Activated CD4-positive, alpha-beta T cell treated with anti-CD3 and anti-CD28 coated beads for 24 hours (primary cell): ENCODE results near the gene IL36B.
A peak's percentile ranks its signal among the peaks of the same experiment; 100 is the strongest.

Experiments
- DNase-seq, 2 donors: peaks; one replicate each; pipeline ENCODE4 v3.0.0-alpha.2; 2020; ENCODE audit warnings: low read depth in 2 of 2

IL36B gene

DNA sequence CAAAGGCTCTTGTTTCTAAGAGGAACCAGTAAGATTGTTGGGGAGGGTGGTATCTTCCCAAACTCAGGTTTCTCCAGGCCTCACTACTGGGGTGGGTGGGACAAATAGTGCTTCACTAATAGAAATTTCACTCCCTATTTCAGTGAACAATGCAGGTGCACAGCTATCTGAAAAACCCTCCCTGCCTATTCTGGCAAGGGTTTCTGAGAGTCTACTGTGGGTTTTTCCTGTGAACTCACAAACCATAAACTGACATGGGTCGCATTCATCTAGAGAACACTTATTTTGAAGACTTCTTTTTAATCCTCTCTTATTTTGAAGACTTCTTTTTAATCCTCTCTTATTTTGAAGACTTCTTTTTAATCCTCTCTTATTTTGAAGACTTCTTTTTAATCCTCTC, 43.0 kb downstream of the IL36B start:
- DNase-seq: no peak

DNA sequence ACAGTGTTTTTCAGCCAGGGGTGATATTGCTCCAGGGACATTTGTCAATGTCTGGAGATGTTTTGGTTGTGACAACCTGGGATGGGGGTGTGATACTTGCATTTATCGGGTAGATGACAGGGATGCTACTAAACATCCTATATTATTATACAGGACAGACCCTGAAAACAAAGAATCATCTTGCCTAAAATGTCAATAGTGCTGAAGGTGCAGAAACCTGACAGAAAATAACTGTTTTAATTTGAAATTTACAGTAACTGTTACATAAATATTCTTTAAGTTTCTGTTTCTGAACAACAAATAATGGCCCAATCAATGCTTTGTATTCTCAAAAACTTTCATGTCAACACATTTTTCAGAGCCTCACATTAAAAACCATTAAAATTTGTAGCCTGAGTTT, 45.4 kb downstream of the IL36B start:
- no peak for DNase-seq

DNA sequence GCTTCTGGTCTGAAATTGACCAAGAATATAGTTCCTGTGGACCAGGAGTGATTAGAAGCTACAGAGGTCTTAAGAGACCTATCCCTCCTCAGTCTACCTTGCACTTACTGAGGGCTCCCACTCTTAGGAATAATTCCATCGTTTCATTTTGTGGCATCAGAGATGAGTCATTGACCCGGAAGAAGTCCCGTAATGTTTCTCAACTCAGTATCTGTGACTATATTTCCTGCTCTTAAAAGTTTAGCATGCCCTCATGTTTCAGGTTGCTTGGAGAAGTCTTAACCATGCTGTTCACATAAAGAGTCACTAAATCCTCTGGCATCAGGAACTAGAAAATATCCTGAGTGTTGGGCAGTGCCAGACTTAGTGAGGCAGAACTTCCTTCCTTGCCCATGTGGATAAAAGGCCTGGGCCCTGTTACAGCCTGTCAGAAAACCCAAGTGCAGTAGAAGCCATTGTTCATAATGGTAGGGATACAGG, 47.6 kb downstream of the IL36B start, which contains the start of gene IL36A:
TSS of gene IL36A (plus strand) at position 430 of the 480 bp plus-strand sequence. CDS start 413 bp downstream, outside the sequence.
- no peak for DNase-seq

DNA sequence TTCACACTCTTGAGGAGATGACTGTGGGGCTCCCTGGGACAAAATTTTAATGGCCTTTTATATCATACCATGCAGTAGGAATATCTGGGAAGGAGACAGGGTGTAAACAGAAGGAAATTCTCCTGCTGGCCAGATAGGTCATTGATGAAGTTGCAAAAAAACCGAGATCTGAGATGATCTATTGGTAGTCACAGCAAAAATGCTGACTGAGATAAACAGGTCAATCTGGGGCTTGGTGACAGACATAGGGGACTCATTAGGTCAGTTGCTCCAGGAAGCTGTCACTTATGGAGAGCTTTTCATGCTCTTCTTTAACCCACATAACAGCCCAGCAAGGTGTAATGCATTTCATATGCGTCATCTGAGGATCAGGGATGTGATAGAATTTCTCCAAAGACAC, 50.0 kb downstream of the IL36B start:
- no peak for DNase-seq

DNA sequence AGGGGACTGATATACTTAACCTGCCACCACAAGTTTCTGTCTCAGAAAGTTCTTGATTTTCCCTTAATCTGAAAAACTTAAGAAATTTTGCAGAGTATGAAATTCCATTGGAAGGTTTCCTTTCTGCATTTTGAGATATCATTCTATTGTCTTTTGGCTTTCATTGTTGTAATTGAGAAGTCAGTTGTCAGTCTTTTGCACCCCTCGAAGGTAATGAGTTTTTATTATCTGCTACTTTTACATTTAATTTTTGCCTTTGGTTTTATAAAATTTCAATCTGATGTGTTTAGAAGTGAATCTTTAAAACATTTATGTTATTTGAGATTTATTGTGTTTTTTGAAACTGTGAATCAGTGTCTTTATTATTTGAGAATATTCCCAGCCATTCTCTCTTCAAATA, 52.2 kb downstream of the IL36B start:
- DNase-seq: no peak

DNA sequence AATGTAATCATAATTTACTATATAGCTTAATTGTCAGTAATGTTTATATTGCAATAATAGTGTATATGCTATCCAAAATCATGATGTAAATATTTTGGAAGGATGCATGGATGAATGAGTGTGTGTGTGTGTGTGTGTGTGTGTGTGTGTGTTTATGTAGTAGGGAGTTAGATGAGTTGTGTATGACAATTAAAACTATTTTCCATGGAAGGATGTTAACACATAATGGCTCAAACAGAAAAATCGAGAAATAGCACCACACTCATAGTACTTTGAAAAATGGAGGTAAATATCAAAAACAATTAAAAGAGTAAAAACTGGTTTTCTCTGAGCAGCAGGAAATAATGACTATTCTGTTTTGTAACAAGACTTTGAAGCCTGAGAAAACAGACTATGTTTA, 55.5 kb downstream of the IL36B start:
- DNase-seq: no peak

DNA sequence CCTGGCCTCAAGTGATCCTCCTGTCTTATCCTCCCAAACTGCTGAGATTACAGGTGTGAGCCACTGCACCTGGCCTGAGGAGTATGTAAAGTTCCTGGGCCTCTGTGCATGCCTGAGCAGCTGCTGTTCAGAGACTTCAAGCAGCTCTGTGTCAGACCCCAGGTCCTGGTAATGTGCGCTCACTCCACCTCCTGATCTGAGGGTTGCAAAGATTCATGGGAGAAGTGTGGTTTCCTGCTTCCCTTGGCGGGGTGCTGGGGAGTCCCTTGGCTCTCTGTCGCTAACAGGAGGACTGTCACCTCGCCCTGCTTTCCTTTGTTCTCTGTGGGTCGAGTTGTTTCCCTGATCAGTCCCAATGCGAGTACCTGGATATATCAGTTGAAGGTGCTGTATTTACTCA, 56.0 kb downstream of the IL36B start:
- DNase-seq: peak; percentile 23 to 29

DNA sequence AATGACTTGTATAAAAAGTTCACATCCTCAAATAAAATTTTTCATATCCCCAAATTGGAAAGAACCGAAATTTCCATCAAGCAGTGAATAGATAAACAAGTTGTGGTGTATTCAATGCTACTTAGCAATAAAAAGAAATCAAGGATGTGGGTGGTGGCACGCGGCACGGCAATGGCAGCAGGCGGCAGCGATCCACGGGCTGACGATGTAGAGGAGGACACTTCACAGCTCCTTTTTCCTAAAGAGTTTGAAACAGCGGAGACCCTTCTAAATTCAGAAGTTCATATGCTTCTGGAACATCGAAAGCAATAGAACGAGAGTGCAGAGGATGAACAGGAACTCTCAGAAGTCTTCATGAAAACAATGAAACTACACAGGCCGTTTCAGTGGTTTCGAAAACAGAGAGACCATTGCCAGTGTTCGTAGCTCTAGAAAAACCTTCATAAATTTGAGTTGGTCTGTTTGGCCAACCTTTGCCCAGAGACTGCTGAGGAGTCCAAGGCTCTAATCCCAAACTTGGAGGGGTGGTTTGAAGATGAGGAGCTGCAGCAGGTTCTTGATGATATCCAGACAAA, 57.2 kb downstream of the IL36B start:
- no peak for DNase-seq

DNA sequence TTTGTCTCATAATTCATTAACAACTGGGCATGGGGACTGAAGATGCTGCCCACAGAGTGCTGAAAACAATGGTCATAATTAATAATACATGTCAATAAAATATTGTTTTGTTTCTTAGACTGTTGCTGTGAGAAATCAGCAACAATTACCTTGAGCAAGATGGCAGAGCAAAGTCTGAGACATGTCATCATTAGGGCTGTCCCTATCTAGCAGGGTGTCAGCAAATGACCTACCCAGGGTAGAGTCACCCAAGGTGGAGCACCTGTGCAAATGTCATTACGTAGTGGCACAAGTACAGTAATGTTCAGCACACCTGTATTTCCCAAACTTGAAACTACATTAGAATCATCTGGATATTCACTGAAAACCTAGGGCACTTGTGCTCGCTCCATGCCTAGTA, 58.0 kb downstream of the IL36B start:
- DNase-seq: no peak

DNA sequence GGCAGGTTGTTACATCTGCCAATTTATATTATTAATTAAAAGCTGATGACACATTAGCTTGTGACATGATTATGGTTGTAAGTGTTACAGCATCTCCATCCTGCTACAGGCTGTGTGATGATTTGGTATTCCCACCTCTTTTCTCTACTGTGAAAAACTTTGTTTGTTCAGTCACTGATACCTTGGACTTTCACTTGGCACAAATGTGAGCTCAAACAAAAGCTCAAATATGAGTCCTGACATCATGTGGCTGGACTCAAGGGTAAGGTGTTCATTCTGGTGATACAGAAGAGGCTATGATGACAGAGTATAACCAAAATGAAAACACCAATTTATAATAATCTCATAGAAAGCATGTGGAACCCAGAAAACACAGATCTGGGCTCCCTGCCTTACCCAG, 58.8 kb downstream of the IL36B start:
- DNase-seq: no peak

DNA sequence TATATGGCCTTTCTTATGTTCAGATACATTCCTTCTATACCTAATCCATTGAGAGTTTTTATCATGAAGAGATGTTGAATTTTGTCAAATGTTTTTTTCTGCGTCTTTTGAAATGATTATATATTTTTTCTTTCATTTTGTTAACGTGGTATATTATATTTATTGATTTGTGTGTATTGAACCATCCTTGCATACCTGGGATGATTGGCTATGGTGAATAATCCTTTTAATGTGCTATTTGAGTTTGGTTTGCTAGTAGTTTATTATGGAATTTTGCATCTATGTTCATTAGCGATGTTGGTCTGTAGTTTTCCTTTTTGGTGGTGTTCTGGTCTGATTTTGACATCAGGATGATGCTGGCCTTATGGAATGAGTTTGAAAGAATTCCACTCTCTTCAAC, 63.1 kb downstream of the IL36B start:
- no peak for DNase-seq

DNA sequence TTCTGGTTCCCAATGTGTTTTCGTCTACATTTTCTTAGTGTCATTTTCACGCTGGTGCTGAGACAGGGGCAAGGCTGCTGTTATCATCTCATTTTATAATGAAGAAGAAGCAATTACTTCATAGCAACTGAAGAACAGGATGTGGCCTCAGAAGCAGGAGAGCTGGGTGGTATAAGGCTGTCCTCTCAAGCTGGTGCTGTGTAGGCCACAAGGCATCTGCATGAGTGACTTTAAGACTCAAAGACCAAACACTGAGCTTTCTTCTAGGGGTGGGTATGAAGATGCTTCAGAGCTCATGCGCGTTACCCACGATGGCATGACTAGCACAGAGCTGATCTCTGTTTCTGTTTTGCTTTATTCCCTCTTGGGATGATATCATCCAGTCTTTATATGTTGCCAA, 67.6 kb downstream of the IL36B start:
- DNase-seq: no peak

DNA sequence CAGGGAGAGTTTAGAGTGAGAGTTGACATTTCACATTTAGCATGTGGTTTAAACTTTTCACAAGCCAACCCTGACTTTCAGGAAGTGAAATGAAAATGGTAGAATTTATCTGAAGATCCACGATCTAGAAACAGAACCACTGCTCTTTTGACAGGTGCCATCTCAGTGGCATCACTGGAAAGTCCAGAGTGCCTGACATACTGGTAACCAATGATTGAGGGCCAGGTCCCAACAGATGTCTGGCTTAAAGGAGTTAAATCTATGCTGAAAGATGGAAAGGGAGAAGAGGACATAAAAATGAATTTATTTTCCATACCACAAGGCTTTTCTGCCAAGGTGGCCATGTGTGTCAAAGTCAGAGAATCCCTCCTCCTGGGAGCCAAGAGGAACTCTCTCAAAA, 72.1 kb downstream of the IL36B start:
- no peak for DNase-seq

DNA sequence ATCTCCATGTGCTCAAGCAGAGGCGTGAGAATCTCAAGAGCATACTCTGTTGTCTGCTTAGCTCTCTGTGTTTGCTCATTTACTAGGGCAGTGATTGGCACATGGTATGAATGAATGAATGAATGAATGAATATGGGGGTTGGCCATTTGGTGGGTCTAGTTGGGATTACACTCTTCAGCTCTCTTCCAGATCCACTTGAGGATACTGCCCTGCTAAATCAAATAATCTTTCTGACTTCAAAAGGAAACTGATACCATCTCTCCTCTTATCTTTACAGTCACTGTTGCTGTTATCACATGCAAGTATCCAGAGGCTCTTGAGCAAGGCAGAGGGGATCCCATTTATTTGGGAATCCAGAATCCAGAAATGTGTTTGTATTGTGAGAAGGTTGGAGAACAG, 72.9 kb downstream of the IL36B start:
- no peak for DNase-seq

DNA sequence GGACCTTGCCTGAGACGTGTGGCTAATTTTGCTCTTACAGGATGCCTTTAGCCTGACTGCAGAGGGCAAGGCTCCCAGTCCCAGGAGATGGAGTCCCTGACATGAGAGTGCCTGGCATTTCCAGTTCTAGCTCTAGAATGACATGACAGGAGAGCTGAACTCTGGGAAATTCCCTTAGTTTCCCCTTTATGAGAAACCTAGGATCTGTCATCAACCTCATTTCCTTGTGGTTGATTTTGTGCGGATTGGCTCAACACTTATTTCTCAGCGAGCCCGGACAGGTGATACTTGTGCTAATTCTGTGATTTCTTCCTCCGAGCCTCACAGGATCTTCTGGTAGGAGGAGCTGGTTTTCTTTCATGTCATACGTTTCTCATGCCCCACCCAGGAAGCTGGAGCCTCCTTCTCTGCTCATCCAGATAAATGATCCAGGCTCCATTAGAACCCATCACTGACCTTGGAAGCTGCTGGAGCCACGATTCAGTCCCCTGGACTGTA, 75.1 kb downstream of the IL36B start, which contains the start of gene IL36G:
TSS of gene IL36G (plus strand) at position 448 of the 498 bp plus-strand sequence. CDS start 633 bp downstream, outside the sequence.
- DNase-seq: no peak
